A673 (cell line): ENCODE measurements around the gene DIDO1. TPM values are rescaled to one million over a fixed set of nuclear protein-coding genes. Genes with fewer than 3 reads are reported as not detected.

ENCODE experiments used
- BruUV-seq: library from RNA; stranded (reverse); fragments of 400-500 nt; replicated peaks from 2 replicates; lab custom pipeline; 2021; lab: Mats Ljungman, UMichigan
- CTCF ChIA-PET: fragments of 300-600 bp; sonication (Branson Sonifier 250); formaldehyde crosslinking; loops from one replicate; lab custom pipeline; 2022; ENCODE audit warnings: antibody characterized with exemption; lab: Charles Lee
- POLR2A ChIA-PET: fragments of 300-600 bp; sonication (Branson Sonifier 250); formaldehyde crosslinking; loops from one replicate; lab custom pipeline; 2022; ENCODE audit warnings: antibody characterized with exemption; ENCODE audit not compliant: low non-redundant PET; lab: Charles Lee
- DNase-seq: peaks from one replicate; pipeline ENCODE4 v3.0.0-alpha.2; 2015; ENCODE audit warnings: low spot score
- H3K27ac ChIP-seq: fragments of 200-600 bp; sonication (generic); 2 replicates; pipeline ENCODE4 v1.5.1; 2016; ENCODE audit warnings: mixed run types, low read depth, mild to moderate bottlenecking, mixed read lengths, antibody characterized with exemption, low read length; ENCODE audit not compliant: poor library complexity, severe bottlenecking
- H3K27me3 ChIP-seq: fragments of 200-600 bp; sonication (generic); replicated peaks from 2 replicates; pipeline ENCODE4 v1.6.1; 2017; ENCODE audit warnings: mixed run types, low read depth, mild to moderate bottlenecking, mixed read lengths, antibody characterized with exemption, low read length; ENCODE audit not compliant: insufficient read depth, poor library complexity
- H3K36me3 ChIP-seq: fragments of 200-600 bp; sonication (generic); 2 replicates; pipeline ENCODE4 v1.6.1; 2016; ENCODE audit warnings: mixed run types, mild to moderate bottlenecking, mixed read lengths, antibody characterized with exemption, low read length; ENCODE audit not compliant: insufficient read depth, poor library complexity, severe bottlenecking
- H3K4me1 ChIP-seq: fragments of 200-600 bp; sonication (generic); 2 replicates; pipeline ENCODE4 v1.6.1; 2017; ENCODE audit warnings: mixed run types, mild to moderate bottlenecking, mixed read lengths, antibody characterized with exemption, low read length; ENCODE audit not compliant: insufficient read depth, poor library complexity, severe bottlenecking
- H3K4me3 ChIP-seq: fragments of 200-600 bp; sonication (generic); 2 replicates; pipeline ENCODE4 v1.5.1; 2016; ENCODE audit warnings: low read depth, mixed run types, mild to moderate bottlenecking, mixed read lengths, low read length; ENCODE audit not compliant: poor library complexity, severe bottlenecking
- H3K9me3 ChIP-seq: fragments of 200-600 bp; sonication (generic); 2 replicates; pipeline ENCODE4 v1.6.1; 2016; ENCODE audit warnings: mixed run types, low read depth, mild to moderate bottlenecking, mixed read lengths, antibody characterized with exemption, low read length; ENCODE audit not compliant: poor library complexity, severe bottlenecking
- CTCF ChIP-seq: fragments of 300-800, 200-600 bp; sonication (generic); conservative IDR thresholded peaks from 2 replicates; pipeline ENCODE4 v1.5.1; 2017; ENCODE audit warnings: low read depth, mild to moderate bottlenecking, antibody characterized with exemption, low read length, moderate library complexity, mixed read lengths
- EZH2 ChIP-seq: fragments of 200-600 bp; sonication (generic); IDR thresholded peaks from 2 replicates; pipeline ENCODE4 v1.6.1; 2017; ENCODE audit warnings: borderline replicate concordance, low read depth, mild to moderate bottlenecking, mixed read lengths, antibody characterized with exemption, low read length; ENCODE audit not compliant: poor library complexity, severe bottlenecking
- intact Hi-C: fragments of 100-400 bp; cut with micrococcal nuclease; formaldehyde crosslinking; loops from one replicate; pipeline ENCODE4 v1.10.0; 2022; ENCODE audit not compliant: unreplicated experiment
- total RNA-seq: library from RNA; stranded (reverse); gene quantifications from 2 replicates; pipeline ENCODE4 v1.2.3, GENCODE V29; 2021

DIDO1 gene
- total RNA-seq, 1 experiment from 2014 or later: 64.4 TPM

- H3K9me3 ChIP-seq: no peaks in the 10 kb centered on the region
- ChIA-PET POLR2A (no interaction called here), CTCF (interaction anchor here (0.6 kb wide), 1 partner anchor 15 kb away, joined by 8 read pairs; no protein-coding TSS in a partner anchor)
- intact Hi-C loops: loop anchor here (10.0 kb wide), 1 partner anchor 126 kb away; the partner anchor contains the start of gene BHLHE23
- no peak overlapping the region for H3K4me3 ChIP-seq
- H3K36me3 ChIP-seq: peaks cover 12% of the 10 kb centered on the region
- no peak overlapping the region for H3K27ac ChIP-seq
- TF ChIP-seq EZH2 (no peak), CTCF (no peak)
- DNase-seq: no peak
- TSS peak; percentile 27 for BruUV-seq
- H3K27me3 ChIP-seq: no peaks in the 10 kb centered on the region
- H3K4me1 ChIP-seq: peaks cover 5% of the 10 kb centered on the region
Measured at GRCh38 chr20:62878244-62879038, 47.9 kb downstream of the DIDO1 start.

- ChIA-PET CTCF (no interaction called here), POLR2A (no interaction called here)
- Histone ChIP-seq H3K27me3 (no peaks in the 10 kb centered on the region), H3K4me3 (no peak overlapping the region), H3K27ac (no peak overlapping the region), H3K4me1 (peaks cover 5% of the 10 kb centered on the region), H3K9me3 (no peaks in the 10 kb centered on the region), H3K36me3 (peaks cover 12% of the 10 kb centered on the region)
- no peak for DNase-seq
- no peak for TF ChIP-seq EZH2
- BruUV-seq: no TSS peak
- intact Hi-C loops: loop anchor here (10.0 kb wide), 1 partner anchor 128 kb away; the partner anchor contains the start of gene BHLHE23
Measured at GRCh38 chr20:62876902-62877816, 49.1 kb downstream of the DIDO1 start.

GRCh38 chr20:62876501-62876901, 49.8 kb downstream of the DIDO1 start:
- intact Hi-C loops: loop anchor here (10.0 kb wide), 1 partner anchor 128 kb away; the partner anchor contains the start of gene BHLHE23
- CTCF ChIA-PET: no interaction called here
- no peaks in the 10 kb centered on the region for H3K27me3 ChIP-seq
- peaks cover 8% of the 10 kb centered on the region for H3K36me3 ChIP-seq
- peaks cover 5% of the 10 kb centered on the region for H3K4me1 ChIP-seq
- BruUV-seq: no TSS peak
- peak overlapping the region; percentile 64 for H3K27ac ChIP-seq
- POLR2A ChIA-PET: no interaction called here
- no peak overlapping the region for H3K4me3 ChIP-seq
- TF ChIP-seq EZH2: no peak
- no peak for TF ChIP-seq CTCF
- no peaks in the 10 kb centered on the region for H3K9me3 ChIP-seq
- no peak for DNase-seq
